ENCODE measurements around the gene EPAS1.

The EPAS1 gene

DNA sequence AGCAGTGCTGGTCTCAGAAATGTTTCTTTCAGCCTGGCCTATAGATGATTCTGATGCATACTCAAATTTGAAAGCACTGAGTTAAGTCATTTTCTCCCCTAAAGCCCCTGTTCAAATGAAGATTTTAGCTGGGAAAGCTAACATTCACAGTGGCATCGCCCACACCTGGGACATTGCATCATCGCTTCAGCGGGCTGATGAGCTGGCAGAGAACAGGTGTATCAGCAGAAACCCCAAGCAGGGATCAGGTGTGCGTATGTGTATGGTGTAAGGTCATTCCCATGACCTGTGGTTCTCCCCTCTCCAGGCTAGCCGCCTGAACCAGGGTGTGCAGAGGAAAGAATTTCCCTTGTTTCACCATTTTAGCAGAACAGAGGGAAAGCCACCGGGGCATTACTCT lies 56.3 kb downstream of the EPAS1 start:
- TF ChIP-seq ARNTL (CRISPR knock-in tag; IDR thresholded peaks at IDR 0.05; ENCODE audit: borderline replicate concordance, low read depth) (no peak), OSR1 (CRISPR knock-in tag; IDR thresholded peaks at IDR 0.05) (no peak), ESRRG (CRISPR knock-in tag; IDR thresholded peaks at IDR 0.05) (no peak), SNAI2 (CRISPR knock-in tag; IDR thresholded peaks at IDR 0.05) (no peak), CSDC2 (CRISPR knock-in tag; IDR thresholded peaks at IDR 0.05) (no peak), ZNF70 (CRISPR knock-in tag; IDR thresholded peaks at IDR 0.05) (no peak), TCF4 (CRISPR knock-in tag; IDR thresholded peaks at IDR 0.05; ENCODE audit: borderline replicate concordance) (no peak), POU6F1 (CRISPR knock-in tag; IDR thresholded peaks at IDR 0.05; ENCODE audit: borderline replicate concordance, low read depth) (no peak), CREB5 (CRISPR knock-in tag; IDR thresholded peaks at IDR 0.05; ENCODE audit: low read depth) (no peak), ZFP30 (CRISPR knock-in tag; IDR thresholded peaks at IDR 0.05) (no peak), ZNF8 (CRISPR knock-in tag; IDR thresholded peaks at IDR 0.05) (no peak), BACH2 (CRISPR knock-in tag; IDR thresholded peaks at IDR 0.05; ENCODE audit: borderline replicate concordance) (no peak), ZFP3 (CRISPR knock-in tag; IDR thresholded peaks at IDR 0.05) (no peak), CSRNP3 (CRISPR knock-in tag; IDR thresholded peaks at IDR 0.05) (no peak), RARB (CRISPR knock-in tag; IDR thresholded peaks at IDR 0.05) (no peak), TOX (CRISPR knock-in tag; IDR thresholded peaks at IDR 0.05; ENCODE audit: borderline replicate concordance) (no peak), PPARA (CRISPR knock-in tag; IDR thresholded peaks at IDR 0.05; ENCODE audit: borderline replicate concordance) (no peak)
- TF ChIP-seq, protein P1, sequence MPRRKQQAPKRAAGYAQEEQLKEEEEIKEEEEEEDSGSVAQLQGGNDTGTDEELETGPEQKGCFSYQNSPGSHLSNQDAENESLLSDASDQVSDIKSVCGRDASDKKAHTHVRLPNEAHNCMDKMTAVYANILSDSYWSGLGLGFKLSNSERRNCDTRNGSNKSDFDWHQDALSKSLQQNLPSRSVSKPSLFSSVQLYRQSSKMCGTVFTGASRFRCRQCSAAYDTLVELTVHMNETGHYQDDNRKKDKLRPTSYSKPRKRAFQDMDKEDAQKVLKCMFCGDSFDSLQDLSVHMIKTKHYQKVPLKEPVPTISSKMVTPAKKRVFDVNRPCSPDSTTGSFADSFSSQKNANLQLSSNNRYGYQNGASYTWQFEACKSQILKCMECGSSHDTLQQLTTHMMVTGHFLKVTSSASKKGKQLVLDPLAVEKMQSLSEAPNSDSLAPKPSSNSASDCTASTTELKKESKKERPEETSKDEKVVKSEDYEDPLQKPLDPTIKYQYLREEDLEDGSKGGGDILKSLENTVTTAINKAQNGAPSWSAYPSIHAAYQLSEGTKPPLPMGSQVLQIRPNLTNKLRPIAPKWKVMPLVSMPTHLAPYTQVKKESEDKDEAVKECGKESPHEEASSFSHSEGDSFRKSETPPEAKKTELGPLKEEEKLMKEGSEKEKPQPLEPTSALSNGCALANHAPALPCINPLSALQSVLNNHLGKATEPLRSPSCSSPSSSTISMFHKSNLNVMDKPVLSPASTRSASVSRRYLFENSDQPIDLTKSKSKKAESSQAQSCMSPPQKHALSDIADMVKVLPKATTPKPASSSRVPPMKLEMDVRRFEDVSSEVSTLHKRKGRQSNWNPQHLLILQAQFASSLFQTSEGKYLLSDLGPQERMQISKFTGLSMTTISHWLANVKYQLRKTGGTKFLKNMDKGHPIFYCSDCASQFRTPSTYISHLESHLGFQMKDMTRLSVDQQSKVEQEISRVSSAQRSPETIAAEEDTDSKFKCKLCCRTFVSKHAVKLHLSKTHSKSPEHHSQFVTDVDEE (CRISPR knock-in tag; IDR thresholded peaks at IDR 0.05) = no peak
- TF ChIP-seq, protein P2, sequence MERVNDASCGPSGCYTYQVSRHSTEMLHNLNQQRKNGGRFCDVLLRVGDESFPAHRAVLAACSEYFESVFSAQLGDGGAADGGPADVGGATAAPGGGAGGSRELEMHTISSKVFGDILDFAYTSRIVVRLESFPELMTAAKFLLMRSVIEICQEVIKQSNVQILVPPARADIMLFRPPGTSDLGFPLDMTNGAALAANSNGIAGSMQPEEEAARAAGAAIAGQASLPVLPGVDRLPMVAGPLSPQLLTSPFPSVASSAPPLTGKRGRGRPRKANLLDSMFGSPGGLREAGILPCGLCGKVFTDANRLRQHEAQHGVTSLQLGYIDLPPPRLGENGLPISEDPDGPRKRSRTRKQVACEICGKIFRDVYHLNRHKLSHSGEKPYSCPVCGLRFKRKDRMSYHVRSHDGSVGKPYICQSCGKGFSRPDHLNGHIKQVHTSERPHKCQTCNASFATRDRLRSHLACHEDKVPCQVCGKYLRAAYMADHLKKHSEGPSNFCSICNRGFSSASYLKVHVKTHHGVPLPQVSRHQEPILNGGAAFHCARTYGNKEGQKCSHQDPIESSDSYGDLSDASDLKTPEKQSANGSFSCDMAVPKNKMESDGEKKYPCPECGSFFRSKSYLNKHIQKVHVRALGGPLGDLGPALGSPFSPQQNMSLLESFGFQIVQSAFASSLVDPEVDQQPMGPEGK (CRISPR knock-in tag; IDR thresholded peaks at IDR 0.05; ENCODE audit: borderline replicate concordance) = no peak
- no peak for ATAC-seq

- ATAC-seq = no peak
- TF ChIP-seq BACH2 (CRISPR knock-in tag; IDR thresholded peaks at IDR 0.05; ENCODE audit: borderline replicate concordance) = no peak
These were observed 58.5 kb downstream of the EPAS1 start for GRCh38 chr2:46355756-46356155.

GRCh38 chr2:46356991-46357390 lies 59.8 kb downstream of the EPAS1 start:
- TF ChIP-seq CREB5 (CRISPR knock-in tag; IDR thresholded peaks at IDR 0.05; ENCODE audit: low read depth) (no peak), ZNF565 (CRISPR knock-in tag; conservative IDR thresholded peaks at IDR 0.05; ENCODE audit: low read depth) (no peak), ZFP30 (CRISPR knock-in tag; IDR thresholded peaks at IDR 0.05) (no peak), OSR1 (CRISPR knock-in tag; IDR thresholded peaks at IDR 0.05) (no peak), PPARA (CRISPR knock-in tag; IDR thresholded peaks at IDR 0.05; ENCODE audit: borderline replicate concordance) (no peak), ARNTL (CRISPR knock-in tag; IDR thresholded peaks at IDR 0.05; ENCODE audit: borderline replicate concordance, low read depth) (no peak), CSRNP3 (CRISPR knock-in tag; IDR thresholded peaks at IDR 0.05) (no peak), RARB (CRISPR knock-in tag; IDR thresholded peaks at IDR 0.05) (no peak), SNAI2 (CRISPR knock-in tag; IDR thresholded peaks at IDR 0.05) (no peak), ESRRG (CRISPR knock-in tag; IDR thresholded peaks at IDR 0.05) (no peak), GLIS3 (CRISPR knock-in tag; IDR thresholded peaks at IDR 0.05) (no peak), ZNF70 (CRISPR knock-in tag; IDR thresholded peaks at IDR 0.05) (no peak), ZFP3 (CRISPR knock-in tag; IDR thresholded peaks at IDR 0.05) (no peak), ZC3H10 (CRISPR knock-in tag; IDR thresholded peaks at IDR 0.05) (no peak), BACH2 (CRISPR knock-in tag; IDR thresholded peaks at IDR 0.05; ENCODE audit: borderline replicate concordance) (no peak), ZNF8 (CRISPR knock-in tag; IDR thresholded peaks at IDR 0.05) (no peak)
- TF ChIP-seq, protein P1 (CRISPR knock-in tag; IDR thresholded peaks at IDR 0.05) = no peak
- no peak for ATAC-seq
